DMS 273 treated with DMSO at 0.1 percent for 48 hours (cell line): ENCODE measurements around the gene TNNT2.

Experiments
- DNase-seq: peaks from one replicate; lab custom pipeline; 2025; lab: John Stamatoyannopoulos, UW

The TNNT2 gene

DNA sequence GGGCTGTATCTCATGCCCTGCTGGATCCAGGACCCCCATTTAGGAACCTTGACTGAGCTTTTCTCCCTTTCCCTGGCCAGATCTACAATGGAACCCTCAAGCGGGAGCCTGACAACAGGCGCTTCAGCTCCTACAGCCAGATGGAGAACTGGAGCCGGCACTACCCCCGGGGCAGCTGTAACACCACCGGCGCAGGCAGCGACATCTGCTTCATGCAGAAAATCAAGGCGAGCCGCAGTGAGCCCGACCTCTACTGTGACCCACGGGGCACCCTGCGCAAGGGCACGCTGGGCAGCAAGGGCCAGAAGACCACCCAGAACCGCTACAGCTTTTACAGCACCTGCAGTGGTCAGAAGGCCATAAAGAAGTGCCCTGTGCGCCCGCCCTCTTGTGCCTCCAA lies 64.4 kb downstream of the TNNT2 start:
- no peak for DNase-seq

- no peak for DNase-seq
Observed at GRCh38 chr1:201312298-201312697, 65.2 kb downstream of the TNNT2 start.

GRCh38 chr1:201311356-201312011 lies 66.0 kb downstream of the TNNT2 start:
- no peak for DNase-seq

- peak; percentile 54 for DNase-seq
Observed at GRCh38 chr1:201310986-201311355, 66.5 kb downstream of the TNNT2 start.

DNA sequence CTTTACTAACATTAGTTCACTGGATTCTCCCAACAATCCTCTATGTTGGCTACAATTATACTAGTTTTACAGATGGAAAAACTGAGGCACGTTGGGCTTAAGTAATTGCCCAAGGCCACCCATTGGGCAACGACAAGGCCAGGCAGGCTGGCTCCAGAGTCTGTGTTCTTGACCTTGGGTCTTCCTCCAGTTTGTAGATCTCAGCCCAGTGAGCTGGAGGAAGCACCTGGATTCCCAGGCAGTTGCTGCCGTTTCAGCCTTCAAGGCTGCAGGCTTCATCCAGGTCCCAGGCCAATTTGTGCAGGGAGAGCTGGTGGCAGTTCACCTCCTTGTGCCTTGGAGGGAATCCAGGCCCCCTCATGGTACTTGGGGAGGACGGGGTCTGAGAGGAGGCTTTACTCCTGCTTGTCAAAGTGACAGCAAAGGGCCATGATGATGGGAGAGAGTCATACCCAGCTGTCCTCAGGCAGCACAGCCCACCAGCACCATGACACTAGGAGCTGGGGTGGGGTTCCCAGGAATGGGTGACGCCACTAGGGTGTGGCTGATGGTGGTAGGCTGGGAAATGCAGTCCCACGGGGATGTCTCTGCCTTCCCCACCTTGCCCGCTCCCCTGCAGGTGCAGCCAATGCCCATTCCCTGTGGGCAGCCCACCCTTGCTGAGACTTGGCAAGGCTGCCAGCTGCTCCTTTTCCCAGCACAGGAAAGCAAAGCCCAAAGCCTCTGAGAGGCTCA lies 67.1 kb downstream of the TNNT2 start:
- DNase-seq: no peak

DNA sequence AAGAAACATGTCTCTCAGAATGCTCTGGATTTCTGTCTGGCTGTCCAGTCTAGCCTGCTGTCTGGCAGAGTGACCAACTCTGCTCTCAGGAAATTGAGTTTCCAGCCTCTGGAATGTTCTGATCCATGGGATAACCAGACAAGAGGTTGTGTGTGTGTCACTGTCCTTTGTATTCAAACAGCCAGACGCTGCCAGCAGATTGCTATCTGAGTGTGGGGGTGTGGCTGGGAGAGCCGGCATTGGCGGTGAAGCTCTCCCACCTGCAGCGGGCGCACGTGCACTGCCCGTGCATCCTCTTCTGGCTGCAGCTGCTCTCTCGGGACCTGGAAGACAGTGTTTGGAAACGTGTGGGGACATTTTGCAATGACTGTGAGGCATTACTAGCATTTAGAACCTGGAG lies 68.1 kb downstream of the TNNT2 start:
- DNase-seq: peak; percentile 50
